DND-41 (cell line): ENCODE measurements around the gene ETV4.

ENCODE experiments used
- ATAC-seq: fragments of 200-7000 bp; cut with Tn5 transposase; 3 replicates; pipeline ENCODE4 v1.9.1; 2021; ENCODE audit warnings: low read depth; ENCODE audit not compliant: insufficient read depth
- DNase-seq: peaks from one replicate; pipeline ENCODE4 v3.0.0-alpha.2; 2020
- H2AFZ ChIP-seq: 2 replicates; pipeline ENCODE4 v1.6.0; 2012; ENCODE audit warnings: low read depth, low read length
- H3K27ac ChIP-seq: 2 replicates; pipeline ENCODE4 v1.5.1; 2012; ENCODE audit warnings: low read length, inconsistent platforms
- H3K27me3 ChIP-seq: fragments of 200-600 bp; sonication (generic); 2 replicates; pipeline ENCODE4 v1.6.0; 2012; ENCODE audit warnings: low read length, mild to moderate bottlenecking, inconsistent platforms; ENCODE audit not compliant: insufficient read depth, poor library complexity
- H3K36me3 ChIP-seq: 2 replicates; pipeline ENCODE4 v1.5.1; 2012; ENCODE audit warnings: low read length, inconsistent platforms; ENCODE audit not compliant: insufficient read depth
- H3K4me1 ChIP-seq: 2 replicates; pipeline ENCODE4 v1.5.1; 2012; ENCODE audit warnings: mild to moderate bottlenecking, low read length; ENCODE audit not compliant: insufficient read depth
- H3K4me2 ChIP-seq: 2 replicates; pipeline ENCODE4 v1.6.0; 2012; ENCODE audit warnings: mild to moderate bottlenecking, moderate library complexity, low read length, inconsistent platforms; ENCODE audit not compliant: insufficient read depth
- H3K4me3 ChIP-seq, 2 experiments: fragments of 200-600 bp in 1 of 2; shearing (Covaris generic) in 1 of 2; 2 replicates each; pipeline ENCODE4 v1.5.1; 2012 to 2016; ENCODE audit warnings: inconsistent platforms in 2 of 2, low read length in 2 of 2, mild to moderate bottlenecking in 2 of 2, low read depth in 1 of 2, moderate library complexity in 1 of 2
- H3K79me2 ChIP-seq: 2 replicates; pipeline ENCODE4 v1.6.0; 2012; ENCODE audit warnings: low read length, inconsistent platforms; ENCODE audit not compliant: insufficient read depth
- H3K9ac ChIP-seq: 2 replicates; pipeline ENCODE4 v1.6.0; 2012; ENCODE audit warnings: low read depth, mild to moderate bottlenecking, inconsistent platforms, low read length, moderate library complexity
- H3K9me3 ChIP-seq: 2 replicates; pipeline ENCODE4 v1.5.1; 2012; ENCODE audit warnings: low read length, moderate library complexity, mild to moderate bottlenecking, inconsistent platforms; ENCODE audit not compliant: insufficient read depth, severe bottlenecking
- H4K20me1 ChIP-seq: 2 replicates; pipeline ENCODE4 v1.6.0; 2012; ENCODE audit warnings: low read length; ENCODE audit not compliant: insufficient read depth
- EZH2 ChIP-seq: IDR thresholded peaks from 3 replicates; pipeline ENCODE4 v1.6.1; 2012; ENCODE audit warnings: borderline replicate concordance, low read depth, mild to moderate bottlenecking, moderate library complexity, low read length, inconsistent platforms; ENCODE audit not compliant: severe bottlenecking
- TF ChIP-seq, protein P1 (sequence below): IDR thresholded peaks from 2 replicates; pipeline ENCODE4 v1.5.1; 2012; ENCODE audit warnings: borderline replicate concordance, low read length, moderate library complexity, mild to moderate bottlenecking; ENCODE audit not compliant: poor library complexity, severe bottlenecking; ENCODE audit errors: extremely low read depth

Gene ETV4

DNA sequence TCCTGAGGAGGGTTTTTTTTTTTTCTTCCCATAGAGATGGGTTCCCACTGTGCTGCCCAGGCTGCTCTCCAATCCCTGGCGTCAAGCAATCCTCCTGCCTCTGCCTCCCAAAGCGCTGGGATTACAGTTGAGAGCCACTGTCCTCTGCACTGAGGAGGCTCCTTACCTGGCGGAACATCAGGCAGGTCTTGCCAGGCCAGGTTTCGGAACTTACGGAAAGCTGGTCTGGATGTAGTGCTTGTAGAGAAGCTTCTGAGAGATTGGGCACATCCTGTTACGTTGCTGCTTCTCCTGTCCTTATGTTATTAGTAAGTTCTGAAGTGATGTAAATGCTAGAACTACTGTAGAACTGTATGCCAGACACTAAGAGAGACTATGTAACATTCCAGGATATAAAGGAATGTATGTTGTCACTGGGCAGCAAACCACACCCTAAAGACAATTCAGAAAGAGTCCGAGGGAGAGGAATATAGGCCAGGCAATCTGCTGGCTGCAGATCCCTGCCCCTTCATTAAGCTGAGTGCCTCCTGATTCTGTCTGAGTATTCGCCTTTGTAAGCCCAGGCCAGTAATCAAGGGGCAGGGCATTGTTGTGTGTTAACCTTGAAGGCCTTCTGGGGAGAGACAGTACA lies 21.1 kb downstream of the ETV4 start:
- ATAC-seq, result no peak
- Histone ChIP-seq H4K20me1 (peaks cover 10% of the 10 kb centered on the region), H3K27me3 (no peaks in the 10 kb centered on the region), H3K36me3 (peaks cover 84% of the 10 kb centered on the region), H3K9me3 (no peaks in the 10 kb centered on the region), H3K4me1 (no peaks in the 10 kb centered on the region), H3K4me2 (no peak overlapping the region), H3K9ac (no peak overlapping the region), H3K27ac (no peak overlapping the region), H3K79me2 (no peaks in the 10 kb centered on the region), H3K4me3 (no peak overlapping the region), H2AFZ (no peak overlapping the region)
- TF ChIP-seq, protein P1, sequence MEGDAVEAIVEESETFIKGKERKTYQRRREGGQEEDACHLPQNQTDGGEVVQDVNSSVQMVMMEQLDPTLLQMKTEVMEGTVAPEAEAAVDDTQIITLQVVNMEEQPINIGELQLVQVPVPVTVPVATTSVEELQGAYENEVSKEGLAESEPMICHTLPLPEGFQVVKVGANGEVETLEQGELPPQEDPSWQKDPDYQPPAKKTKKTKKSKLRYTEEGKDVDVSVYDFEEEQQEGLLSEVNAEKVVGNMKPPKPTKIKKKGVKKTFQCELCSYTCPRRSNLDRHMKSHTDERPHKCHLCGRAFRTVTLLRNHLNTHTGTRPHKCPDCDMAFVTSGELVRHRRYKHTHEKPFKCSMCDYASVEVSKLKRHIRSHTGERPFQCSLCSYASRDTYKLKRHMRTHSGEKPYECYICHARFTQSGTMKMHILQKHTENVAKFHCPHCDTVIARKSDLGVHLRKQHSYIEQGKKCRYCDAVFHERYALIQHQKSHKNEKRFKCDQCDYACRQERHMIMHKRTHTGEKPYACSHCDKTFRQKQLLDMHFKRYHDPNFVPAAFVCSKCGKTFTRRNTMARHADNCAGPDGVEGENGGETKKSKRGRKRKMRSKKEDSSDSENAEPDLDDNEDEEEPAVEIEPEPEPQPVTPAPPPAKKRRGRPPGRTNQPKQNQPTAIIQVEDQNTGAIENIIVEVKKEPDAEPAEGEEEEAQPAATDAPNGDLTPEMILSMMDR, result no peak
- TF ChIP-seq EZH2, result no peak
- no peak for DNase-seq

- no peak for ATAC-seq
- TF ChIP-seq, protein P1, result no peak
- no peak for TF ChIP-seq EZH2
- H3K79me2 ChIP-seq, result no peaks in the 10 kb centered on the region
- H3K36me3 ChIP-seq, result peaks cover 95% of the 10 kb centered on the region
- H3K9me3 ChIP-seq, result no peaks in the 10 kb centered on the region
- no peak overlapping the region for H3K4me3 ChIP-seq
- H3K4me2 ChIP-seq, result no peak overlapping the region
- no peak overlapping the region for H2AFZ ChIP-seq
- H3K9ac ChIP-seq, result no peak overlapping the region
- H4K20me1 ChIP-seq, result peaks cover 3% of the 10 kb centered on the region
- H3K27me3 ChIP-seq, result no peaks in the 10 kb centered on the region
- H3K4me1 ChIP-seq, result no peaks in the 10 kb centered on the region
- DNase-seq, result no peak
- H3K27ac ChIP-seq, result no peak overlapping the region
Measured at GRCh38 chr17:43521389-43521788, 24.8 kb downstream of the ETV4 start.

- Histone ChIP-seq H3K4me1 (no peaks in the 10 kb centered on the region), H3K9ac (no peak overlapping the region), H2AFZ (no peak overlapping the region), H3K79me2 (no peaks in the 10 kb centered on the region), H3K4me2 (no peak overlapping the region), H4K20me1 (no peaks in the 10 kb centered on the region), H3K4me3 (no peak overlapping the region), H3K27ac (no peak overlapping the region), H3K9me3 (no peaks in the 10 kb centered on the region), H3K27me3 (no peaks in the 10 kb centered on the region), H3K36me3 (peaks cover 92% of the 10 kb centered on the region)
- ATAC-seq (no peak), DNase-seq (no peak)
- no peak for TF ChIP-seq EZH2
- TF ChIP-seq, protein P1, result no peak
Measured at GRCh38 chr17:43517615-43518386, 28.3 kb downstream of the ETV4 start.
